Right lobe of liver (tissue), 4 donors: ENCODE measurements around the gene MGAT4D.

ENCODE experiments used
- POLR2A ChIP-seq: fragments of 450-650 bp; IDR thresholded peaks from one replicate; pipeline ENCODE4 v1.6.1; 2017; ENCODE audit warnings: antibody characterized with exemption, mild to moderate bottlenecking
- TF ChIP-seq, protein P1 (sequence below), 4 donors: fragments of 200-600 bp in 3 of 4; fragments of 450-650 bp in 1 of 4; IDR thresholded peaks; one replicate each; pipeline versions ENCODE4 v1.5.1 to v1.8.0; 2016 to 2022; ENCODE audit warnings: antibody characterized with exemption in 4 of 4, mild to moderate bottlenecking in 2 of 4
- donor health status: DM: no; HTN: no; CAD: no.
- donor health status: DM: no; HTN: no; CAD: no.
- donor health status: DM: no; HTN: yes; CAD: no.

DNA sequence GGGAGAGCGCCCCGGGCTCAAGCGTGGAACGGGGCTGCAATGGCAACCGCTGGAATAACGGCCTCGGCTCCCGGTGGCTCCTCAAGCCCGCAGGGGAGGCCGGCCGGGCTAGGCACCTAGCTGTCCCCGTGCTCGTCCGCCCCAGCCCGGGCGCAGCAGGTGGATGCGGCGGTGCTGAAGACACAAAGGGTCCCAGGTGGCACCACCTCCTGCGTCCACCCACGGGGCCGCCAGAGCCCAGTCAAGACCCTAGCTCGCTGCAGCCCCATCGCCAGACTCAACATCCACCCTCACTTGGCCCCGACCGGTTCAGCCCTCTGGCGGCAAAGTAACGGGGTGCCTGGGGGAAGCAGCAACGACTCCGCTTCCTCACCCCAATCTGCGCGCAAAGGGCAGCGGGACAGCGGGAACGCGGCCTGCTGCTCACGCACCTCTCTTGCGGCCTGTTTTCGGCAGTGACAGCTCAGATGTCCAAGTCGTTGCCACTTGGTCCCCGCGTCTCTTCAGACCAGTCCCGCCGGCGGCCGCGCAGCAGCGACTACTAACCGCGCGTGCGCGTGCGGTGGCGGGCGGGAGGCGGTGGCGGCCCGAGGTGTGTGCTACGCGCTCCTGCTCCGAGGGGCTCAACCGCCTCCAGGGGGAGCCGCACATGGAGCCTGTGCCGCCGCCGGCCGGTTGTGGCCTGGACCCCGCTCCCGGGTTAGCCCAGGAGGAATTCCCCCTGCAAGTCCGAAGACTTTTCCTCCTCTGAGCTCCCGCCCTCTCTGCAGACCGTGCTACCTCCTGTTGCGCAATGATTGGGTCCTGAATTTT is 70.8 kb downstream of the MGAT4D start, which contains the start of gene CLGN:
- TF ChIP-seq, protein P1, sequence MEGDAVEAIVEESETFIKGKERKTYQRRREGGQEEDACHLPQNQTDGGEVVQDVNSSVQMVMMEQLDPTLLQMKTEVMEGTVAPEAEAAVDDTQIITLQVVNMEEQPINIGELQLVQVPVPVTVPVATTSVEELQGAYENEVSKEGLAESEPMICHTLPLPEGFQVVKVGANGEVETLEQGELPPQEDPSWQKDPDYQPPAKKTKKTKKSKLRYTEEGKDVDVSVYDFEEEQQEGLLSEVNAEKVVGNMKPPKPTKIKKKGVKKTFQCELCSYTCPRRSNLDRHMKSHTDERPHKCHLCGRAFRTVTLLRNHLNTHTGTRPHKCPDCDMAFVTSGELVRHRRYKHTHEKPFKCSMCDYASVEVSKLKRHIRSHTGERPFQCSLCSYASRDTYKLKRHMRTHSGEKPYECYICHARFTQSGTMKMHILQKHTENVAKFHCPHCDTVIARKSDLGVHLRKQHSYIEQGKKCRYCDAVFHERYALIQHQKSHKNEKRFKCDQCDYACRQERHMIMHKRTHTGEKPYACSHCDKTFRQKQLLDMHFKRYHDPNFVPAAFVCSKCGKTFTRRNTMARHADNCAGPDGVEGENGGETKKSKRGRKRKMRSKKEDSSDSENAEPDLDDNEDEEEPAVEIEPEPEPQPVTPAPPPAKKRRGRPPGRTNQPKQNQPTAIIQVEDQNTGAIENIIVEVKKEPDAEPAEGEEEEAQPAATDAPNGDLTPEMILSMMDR (IDR thresholded peaks at IDR 0.05): peak; percentile 18 to 41 (median 32)
- TF ChIP-seq POLR2A: no peak
